AG20443 (cell line): ENCODE measurements around the gene SSX2IP.
"Not testable (repeated sequence)": the region's sequence is repeated elsewhere in the genome, so short reads cannot be mapped to it uniquely, and the experiment has no call there.

Experiments used
- DNase-seq: peaks from one replicate; pipeline ENCODE4 v3.0.0; 2012; ENCODE audit warnings: low spot score, mixed read lengths

The SSX2IP gene

GRCh38 chr1:84690397-84691121 is at the start of gene SSX2IP:
Gene SSX2IP (minus strand): TSS chr1:84690461. CDS start chr1:84671219, 19,242 bp downstream.
- DNase-seq, result peak; percentile 98

DNA sequence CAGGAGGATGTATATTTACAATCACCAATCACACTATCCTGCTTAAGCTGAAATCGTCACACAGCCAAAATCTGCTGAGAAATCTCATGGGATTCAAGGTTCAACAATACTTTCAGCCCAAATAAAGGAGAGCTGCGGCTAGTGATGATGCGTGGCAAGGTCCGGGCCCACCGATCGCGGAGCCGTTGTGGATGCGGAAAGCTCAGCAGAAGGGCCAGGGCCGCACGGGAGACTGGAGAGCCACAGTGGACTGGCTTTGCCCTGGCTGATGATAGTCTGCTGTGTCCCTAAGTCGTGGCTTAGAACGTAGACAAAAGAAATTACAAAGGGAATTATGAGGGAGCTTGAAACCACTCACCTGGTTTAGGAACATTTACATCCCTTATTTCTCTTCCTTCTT is 48.0 kb upstream of the SSX2IP start:
- no peak for DNase-seq

DNA sequence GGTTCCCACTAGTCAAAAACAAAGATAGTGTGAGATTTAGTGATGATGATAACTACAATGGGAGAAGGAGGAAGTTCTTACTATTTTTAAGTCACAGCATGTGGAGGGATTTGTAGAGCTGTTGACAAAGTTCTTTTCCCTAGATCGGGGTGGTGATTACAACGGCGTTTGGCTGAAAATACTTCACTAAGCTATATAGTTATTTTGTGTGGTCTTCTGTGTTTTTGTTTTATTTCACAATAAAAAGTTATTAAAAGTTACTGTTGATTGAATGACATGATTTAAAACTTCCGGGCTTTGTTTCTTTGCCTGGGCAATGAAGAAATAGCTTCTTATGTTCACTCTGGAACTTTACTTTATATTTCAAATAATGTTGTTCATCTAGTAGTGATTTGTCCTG is 47.3 kb upstream of the SSX2IP start:
- DNase-seq, result no peak

GRCh38 chr1:84736944-84737343 is 46.7 kb upstream of the SSX2IP start:
- no peak for DNase-seq

DNA sequence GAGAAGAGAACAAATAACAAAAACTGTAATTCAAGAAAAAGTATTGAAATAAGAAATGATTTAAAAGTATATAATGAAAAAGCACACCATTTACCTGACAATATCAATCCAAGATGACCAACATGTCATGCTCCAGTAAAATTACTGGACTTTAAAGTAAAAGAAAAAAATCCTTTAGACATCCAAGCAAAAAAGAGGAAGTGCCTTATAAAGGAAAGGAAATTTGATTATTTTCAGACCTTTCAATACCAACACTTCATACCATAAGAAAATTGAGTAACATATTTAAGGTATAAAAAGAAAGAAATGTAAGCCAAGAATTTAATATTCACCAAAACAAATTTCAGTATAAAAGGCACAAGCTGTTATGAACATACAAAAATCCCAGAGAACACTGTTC is 46.2 kb upstream of the SSX2IP start:
- DNase-seq, result no peak

- no peak for DNase-seq
Measured at GRCh38 chr1:84735483-84735882, 45.2 kb upstream of the SSX2IP start.

DNA sequence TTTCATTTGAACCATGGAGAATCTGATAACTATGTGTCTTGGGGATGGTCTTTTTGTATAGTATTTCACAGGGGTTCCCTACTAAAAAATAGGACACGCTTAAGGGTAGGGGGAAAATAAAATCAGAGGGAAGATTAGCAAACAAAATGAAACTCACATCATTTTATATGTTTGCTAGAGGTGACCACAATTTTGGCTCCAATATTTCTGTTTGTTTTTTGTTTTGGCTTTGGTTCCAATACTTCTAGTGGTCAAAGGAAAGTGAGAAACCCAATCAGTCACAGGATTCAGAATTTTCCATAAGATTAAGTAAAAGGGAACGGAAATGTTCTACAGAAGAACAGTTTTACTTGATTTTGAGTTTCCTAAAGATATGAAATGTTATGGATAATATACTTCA is 42.3 kb upstream of the SSX2IP start:
- no peak for DNase-seq

DNA sequence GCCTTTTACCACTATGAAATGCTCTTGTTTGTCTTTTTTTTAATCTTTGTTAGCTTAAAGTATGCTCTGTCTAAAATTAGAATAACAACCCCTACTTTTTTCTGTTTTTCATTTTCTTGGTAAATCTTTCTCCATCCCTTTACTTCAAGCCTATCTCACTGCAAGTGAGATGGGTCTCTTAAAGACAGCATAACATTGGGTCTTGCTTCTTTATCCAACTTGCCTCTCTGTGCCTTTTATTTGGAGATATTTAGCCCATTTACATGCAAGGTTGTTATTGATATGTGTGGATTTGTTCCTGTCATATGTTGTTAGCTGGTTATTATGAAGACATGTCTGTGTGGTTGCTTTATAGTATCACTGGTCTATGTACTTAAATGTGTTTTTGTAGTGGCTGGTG is 41.3 kb upstream of the SSX2IP start:
- no peak for DNase-seq

DNA sequence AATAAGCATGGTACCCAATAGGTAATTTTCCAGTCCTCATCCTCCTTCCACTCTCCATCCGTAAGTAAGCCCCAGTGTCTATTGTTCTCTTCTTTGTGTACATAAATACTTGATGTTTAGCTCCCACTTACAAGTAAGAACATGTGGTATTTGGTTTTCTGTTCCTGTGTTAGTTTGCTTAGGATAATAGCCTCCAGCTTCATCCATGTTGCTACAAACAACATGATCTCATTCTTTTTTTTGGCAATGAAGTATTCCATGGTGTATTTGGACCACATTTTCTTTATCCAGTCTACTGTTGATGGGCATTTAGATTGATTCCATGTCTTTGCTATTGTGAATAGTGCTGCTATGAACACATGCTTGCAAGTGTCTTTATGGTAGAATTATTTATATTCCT is 37.5 kb upstream of the SSX2IP start:
- not testable (repeated sequence) for DNase-seq

- no peak for DNase-seq
Measured at GRCh38 chr1:84726593-84727499, 36.6 kb upstream of the SSX2IP start.

DNA sequence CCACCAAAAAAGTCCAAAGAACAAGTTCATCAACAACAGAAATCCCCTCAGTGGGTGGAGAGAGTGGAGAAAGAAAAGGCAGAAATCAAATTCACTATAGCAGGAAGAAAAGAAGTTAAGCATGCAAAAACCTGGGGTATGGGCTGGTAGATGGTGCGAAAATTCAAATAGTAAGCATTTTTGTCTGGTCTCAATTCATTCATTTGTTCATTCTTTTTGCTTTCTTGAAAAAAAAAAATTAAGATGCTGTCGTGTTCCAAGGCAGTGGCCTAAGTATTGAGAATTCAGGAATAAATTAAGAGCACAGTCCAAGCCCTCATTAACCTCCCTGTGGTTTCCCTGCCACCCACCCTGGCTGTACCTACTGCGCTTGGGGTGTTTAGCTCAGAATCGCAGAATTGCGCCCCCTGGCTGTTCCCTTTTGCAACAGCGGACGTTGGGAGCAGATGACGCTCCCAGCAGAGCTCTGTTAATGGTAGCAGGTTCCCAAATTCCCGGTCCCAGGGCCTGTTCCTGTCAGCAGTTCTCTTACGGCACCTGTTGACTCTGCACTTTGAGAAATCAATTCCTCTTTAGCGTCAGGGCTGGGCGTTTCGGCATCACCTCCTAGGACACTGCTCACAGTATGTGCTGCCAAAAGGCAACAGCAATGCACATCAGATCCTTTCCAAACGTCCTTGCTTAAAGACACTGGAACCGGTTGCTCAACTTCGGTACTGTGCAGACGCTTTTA is 34.0 kb upstream of the SSX2IP start:
- no peak for DNase-seq

GRCh38 chr1:84722794-84723193 is 32.5 kb upstream of the SSX2IP start:
- DNase-seq, result peak; percentile 45

GRCh38 chr1:84721872-84722271 is 31.6 kb upstream of the SSX2IP start:
- not testable (repeated sequence) for DNase-seq

GRCh38 chr1:84721152-84721551 is 30.9 kb upstream of the SSX2IP start:
- peak; percentile 50 for DNase-seq

DNA sequence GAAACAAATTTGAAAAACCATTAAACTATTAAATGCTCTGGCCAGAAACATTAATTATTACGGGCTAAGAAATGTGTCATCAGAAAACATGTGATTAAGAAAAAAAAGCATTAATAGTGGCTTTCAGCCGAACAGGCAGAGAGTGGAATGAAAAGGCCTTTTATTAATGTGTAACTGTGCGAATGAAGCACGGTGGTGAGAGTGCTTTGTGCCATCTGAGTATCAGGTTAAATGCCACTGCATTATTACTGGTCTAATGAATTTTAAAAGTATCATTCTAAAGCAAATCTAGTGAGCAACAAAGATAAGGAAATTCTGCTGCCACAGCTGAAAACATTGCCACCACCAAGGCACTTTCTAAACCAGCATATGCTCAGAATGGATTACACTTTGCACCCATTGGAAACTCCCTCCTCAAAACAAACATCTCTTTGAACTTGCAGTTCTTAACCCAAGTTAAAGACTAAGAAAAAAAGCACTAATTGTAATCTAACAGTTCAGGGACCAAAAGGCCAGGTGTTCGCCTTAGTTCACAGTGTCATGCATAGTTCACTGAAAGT is 30.0 kb upstream of the SSX2IP start:
- no peak for DNase-seq

DNA sequence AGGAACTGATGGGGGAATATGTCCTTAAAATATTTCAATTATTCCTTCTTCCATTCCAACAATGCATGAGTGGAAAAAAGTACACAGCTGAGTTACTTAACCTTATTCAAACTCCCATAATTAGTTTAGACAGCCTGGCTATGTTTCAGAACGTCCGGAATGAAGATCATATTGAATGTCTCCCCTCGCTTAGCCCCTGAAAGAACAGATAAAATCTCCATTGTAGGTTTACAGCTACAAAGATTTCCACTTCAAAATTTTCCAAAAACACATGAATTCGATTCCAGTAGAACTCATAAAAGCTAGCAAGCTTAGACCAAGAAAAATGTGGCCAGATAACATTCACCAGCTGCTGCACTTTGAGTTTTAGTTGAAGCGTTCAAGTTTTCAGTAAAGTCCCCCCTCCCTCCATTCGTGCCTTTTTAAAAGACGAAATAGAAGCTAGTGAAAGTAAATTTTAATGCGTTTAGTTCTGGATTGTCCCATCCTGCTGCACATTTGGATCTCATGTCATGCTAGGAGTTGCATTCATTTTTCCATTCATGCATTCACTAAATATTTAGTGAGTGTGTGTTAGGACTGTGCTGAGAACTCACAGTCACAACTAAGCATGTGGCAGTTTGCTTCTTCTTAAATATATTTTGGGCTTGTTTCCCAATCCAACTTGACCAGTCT is 29.4 kb upstream of the SSX2IP start:
- DNase-seq, result no peak

- DNase-seq, result no peak
Measured at GRCh38 chr1:84715342-84716019, 25.2 kb upstream of the SSX2IP start.

DNA sequence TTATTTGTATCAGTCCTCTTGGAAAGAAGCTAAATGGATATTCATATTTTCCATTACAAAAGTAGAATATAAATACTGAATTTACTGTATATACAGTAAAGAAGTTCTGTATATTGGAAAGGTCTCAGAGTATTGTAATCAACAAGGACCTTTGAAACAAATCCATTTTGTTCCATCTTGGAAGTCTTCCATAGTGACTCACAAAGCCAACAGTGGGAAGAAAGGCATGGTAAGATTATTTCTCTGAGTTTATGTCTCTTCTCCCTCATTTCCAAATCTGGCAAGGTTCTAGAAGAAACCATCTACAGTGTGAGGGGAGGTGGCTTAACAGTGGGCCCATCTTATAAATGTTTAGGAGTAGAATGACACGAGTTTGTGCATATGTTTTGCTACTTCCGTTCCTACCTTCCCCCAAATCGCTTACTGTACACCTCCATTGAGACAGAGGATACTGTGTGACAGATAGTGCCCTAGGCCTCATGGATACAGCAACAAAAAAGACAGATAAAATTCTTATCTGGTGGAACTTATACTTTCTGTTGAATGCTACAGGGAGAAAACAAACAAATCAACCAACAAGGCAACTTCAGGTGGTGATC is 22.1 kb upstream of the SSX2IP start:
- peak; percentile 48 for DNase-seq

GRCh38 chr1:84711869-84712268 is 21.6 kb upstream of the SSX2IP start:
- DNase-seq, result no peak

DNA sequence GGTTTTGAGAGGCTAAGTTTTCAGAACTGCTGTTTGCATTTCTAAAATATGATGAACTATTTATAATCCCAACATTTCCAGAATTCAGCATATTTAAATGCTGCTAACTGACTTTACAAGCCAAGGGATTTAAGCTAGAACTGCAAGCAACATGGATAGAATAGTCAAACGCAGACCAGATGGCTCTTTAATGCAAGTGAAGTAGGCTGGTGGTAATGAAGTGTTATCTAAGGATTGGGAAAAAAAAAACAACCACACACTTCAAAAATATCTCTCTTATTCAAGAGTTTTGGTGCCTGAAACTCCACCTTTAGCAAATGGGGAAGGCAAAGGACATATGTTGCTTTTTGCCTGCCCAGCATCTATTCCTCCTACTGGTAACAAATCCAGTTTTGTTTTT is 20.9 kb upstream of the SSX2IP start:
- DNase-seq, result no peak

DNA sequence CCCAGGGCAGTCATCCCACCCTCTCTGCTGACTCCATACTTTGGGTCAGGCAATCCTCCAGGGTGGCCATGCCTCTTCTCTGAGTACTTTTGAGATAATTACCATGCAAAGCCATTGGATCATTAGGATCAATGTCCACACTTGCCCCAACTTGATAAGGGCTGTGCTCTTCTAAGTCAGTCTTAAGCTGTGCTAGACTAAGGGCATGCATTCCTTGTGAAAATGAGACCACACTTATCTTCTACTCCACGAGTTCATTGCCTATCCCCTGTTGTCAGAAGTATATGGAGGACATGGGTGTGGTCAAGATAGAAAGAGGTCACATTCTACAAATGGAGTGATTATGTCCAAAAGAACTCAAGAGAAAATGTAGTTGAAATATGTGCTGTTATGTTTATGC is 18.9 kb upstream of the SSX2IP start:
- no peak for DNase-seq
